Kidney (tissue), 14 donors: ENCODE measurements around the gene KRTAP22-1. TPM values are rescaled to one million over a fixed set of nuclear protein-coding genes. Genes with fewer than 3 reads are reported as not detected.

Source experiments
- DNase-seq, 5 donors: peaks; one replicate each; pipeline ENCODE4 v3.0.0-alpha.2; 2013 to 2020
- FAIRE-seq: peaks from 2 replicates; lab custom pipeline; 2012; peaks lifted over from hg19 to GRCh38; lab: Jason Lieb, UNC
- H3K27ac ChIP-seq, 2 donors: one replicate each; pipeline ENCODE4 v1.7.0; 2013; ENCODE audit warnings: low read depth in 2 of 2, low read length in 2 of 2, inconsistent platforms in 1 of 2
- H3K27me3 ChIP-seq: one replicate; pipeline ENCODE4 v1.7.1; 2013; ENCODE audit warnings: low read length, inconsistent platforms; ENCODE audit not compliant: control insufficient read depth, insufficient read depth
- H3K36me3 ChIP-seq, 3 donors: one replicate each; pipeline versions ENCODE4 v1.7.0 to v1.7.1; 2013; ENCODE audit warnings: low read length in 3 of 3, control low read depth in 1 of 3, inconsistent platforms in 1 of 3; ENCODE audit not compliant: insufficient read depth in 3 of 3, control insufficient read depth in 2 of 3
- H3K4me1 ChIP-seq, 3 donors: one replicate each; pipeline versions ENCODE4 v1.7.0 to v1.7.1; 2013; ENCODE audit warnings: low read length in 3 of 3, inconsistent platforms in 1 of 3, low read depth in 1 of 3; ENCODE audit not compliant: control insufficient read depth in 2 of 3, insufficient read depth in 2 of 3
- H3K4me3 ChIP-seq, 3 donors: one replicate each; pipeline versions ENCODE4 v1.7.0 to v1.8.1; 2013; ENCODE audit warnings: low read length in 3 of 3, control low read depth in 1 of 3, inconsistent platforms in 1 of 3
- H3K9ac ChIP-seq, 3 donors: one replicate each; pipeline versions ENCODE4 v1.7.0 to v1.7.1; 2013; ENCODE audit warnings: low read length in 3 of 3, control low read depth in 1 of 3, inconsistent platforms in 1 of 3
- H3K9me3 ChIP-seq, 3 donors: one replicate each; pipeline versions ENCODE4 v1.7.0 to v1.7.1; 2013; ENCODE audit warnings: low read length in 3 of 3, control low read depth in 1 of 3, inconsistent platforms in 1 of 3; ENCODE audit not compliant: control insufficient read depth in 2 of 3, insufficient read depth in 1 of 3
- intact Hi-C: fragments of 100-400 bp; cut with DNase I; formaldehyde crosslinking; loops from one replicate; pipeline ENCODE4 v1.11.1; 2022
- polyA plus RNA-seq: library from polyadenylated mRNA; stranded (reverse); fragments of 350-450 nt; fragmentation: Illumina TruSeq; extraction: RNeasy Lipid Tissue Mini Kit (QIAGEN cat#74804); gene quantifications from one replicate; pipeline ENCODE4 v1.2.3, GENCODE V29; 2014; ENCODE audit warnings: low read depth, low replicate concordance; ENCODE audit not compliant: insufficient read depth
- total RNA-seq: library from RNA; stranded (reverse); fragmentation: NEBNext Ultra II Directional; extraction: Animal tissue kit (Norgen Biotek cat#: 25700); gene quantifications from one replicate; pipeline ENCODE4 v1.2.1, GENCODE V29; 2021
- TF ChIP-seq, protein P1 (sequence below): IDR thresholded peaks from 3 replicates; pipeline ENCODE4 v1.5.1; 2012; ENCODE audit warnings: mild to moderate bottlenecking, moderate library complexity, borderline replicate concordance; ENCODE audit not compliant: insufficient read depth; ENCODE audit errors: extremely low read depth
- donor health status: control.
- donor health status: control.
- donor health status: control.
- donor health status: control.
- donor health status: control.
- donor health status: DM: yes; HTN: yes; CAD: no.
- donor health status: Normal renal cell carcinoma (clear cell type).

Gene KRTAP22-1
- total and polyA plus RNA-seq, 2 donors from 2014 or later: not detected

DNA sequence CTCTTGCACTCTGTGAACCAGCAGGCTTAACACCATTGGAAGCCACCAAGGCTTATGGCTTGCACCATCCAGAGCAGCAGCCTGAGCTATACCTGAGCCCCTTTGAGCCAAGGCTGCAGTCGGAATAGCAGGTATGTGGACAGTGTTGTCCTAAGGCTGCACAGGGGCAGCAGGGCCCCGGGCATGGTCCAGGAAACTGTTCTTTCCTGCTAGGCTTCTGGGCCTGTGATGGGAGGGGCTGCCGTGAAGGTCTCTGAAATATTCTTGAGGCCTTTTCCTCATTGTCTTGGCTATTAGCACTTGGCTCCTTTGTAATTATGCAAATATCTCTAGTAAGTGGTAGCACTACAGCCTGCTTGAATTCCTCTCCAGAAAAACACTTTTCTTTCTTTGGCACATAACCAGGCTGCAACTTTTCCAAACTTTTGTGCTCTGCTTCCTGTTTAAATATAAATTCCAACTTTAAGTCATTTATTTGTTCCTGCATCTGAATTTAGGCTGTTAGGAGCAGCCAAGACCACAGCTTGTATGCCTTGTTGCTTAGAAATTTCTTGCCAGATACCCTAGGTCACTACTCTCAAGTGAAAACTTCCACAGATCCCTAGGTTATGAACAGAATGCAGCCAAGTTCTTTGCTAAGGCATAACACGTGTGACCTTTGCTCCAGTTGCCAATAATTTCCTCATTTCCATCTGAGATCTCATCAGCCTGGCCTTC is 24.7 kb downstream of the KRTAP22-1 start:
- intact Hi-C loops: no loop called here
- DNase-seq (no peak), FAIRE-seq (no peak)
- no peaks in the 10 kb centered on the region for H3K27me3 ChIP-seq
- TF ChIP-seq, protein P1, sequence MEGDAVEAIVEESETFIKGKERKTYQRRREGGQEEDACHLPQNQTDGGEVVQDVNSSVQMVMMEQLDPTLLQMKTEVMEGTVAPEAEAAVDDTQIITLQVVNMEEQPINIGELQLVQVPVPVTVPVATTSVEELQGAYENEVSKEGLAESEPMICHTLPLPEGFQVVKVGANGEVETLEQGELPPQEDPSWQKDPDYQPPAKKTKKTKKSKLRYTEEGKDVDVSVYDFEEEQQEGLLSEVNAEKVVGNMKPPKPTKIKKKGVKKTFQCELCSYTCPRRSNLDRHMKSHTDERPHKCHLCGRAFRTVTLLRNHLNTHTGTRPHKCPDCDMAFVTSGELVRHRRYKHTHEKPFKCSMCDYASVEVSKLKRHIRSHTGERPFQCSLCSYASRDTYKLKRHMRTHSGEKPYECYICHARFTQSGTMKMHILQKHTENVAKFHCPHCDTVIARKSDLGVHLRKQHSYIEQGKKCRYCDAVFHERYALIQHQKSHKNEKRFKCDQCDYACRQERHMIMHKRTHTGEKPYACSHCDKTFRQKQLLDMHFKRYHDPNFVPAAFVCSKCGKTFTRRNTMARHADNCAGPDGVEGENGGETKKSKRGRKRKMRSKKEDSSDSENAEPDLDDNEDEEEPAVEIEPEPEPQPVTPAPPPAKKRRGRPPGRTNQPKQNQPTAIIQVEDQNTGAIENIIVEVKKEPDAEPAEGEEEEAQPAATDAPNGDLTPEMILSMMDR: no peak
- no peak overlapping the region for H3K27ac ChIP-seq
- H3K4me1 ChIP-seq: no peaks in the 10 kb centered on the region
- H3K9me3 ChIP-seq: no peaks in the 10 kb centered on the region
- no peaks in the 10 kb centered on the region for H3K36me3 ChIP-seq
- no peak overlapping the region for H3K4me3 ChIP-seq
- H3K9ac ChIP-seq: no peak overlapping the region

DNA sequence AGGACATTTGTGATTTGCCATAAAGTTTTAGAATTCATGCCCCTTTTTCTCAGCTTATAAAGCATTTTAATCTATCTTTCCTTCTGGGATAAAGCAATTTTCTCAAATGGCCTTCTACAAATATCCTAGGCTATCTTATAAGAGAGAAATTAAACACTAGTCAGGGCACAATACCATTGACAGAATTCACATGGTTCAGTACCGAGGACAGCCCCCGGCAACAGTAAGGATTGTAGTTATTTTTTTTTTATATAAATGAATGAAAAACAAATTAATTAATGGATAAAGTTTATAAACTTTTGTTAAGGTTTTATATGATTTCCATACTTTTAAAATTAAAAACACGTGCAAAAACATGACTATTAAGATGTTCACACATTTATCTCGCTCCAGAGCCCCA is 27.2 kb downstream of the KRTAP22-1 start:
- Histone ChIP-seq H3K27ac (no peak overlapping the region), H3K36me3 (no peaks in the 10 kb centered on the region), H3K4me1 (no peaks in the 10 kb centered on the region), H3K9me3 (no peaks in the 10 kb centered on the region), H3K9ac (no peak overlapping the region), H3K27me3 (no peaks in the 10 kb centered on the region), H3K4me3 (no peak overlapping the region)
- FAIRE-seq (no peak), DNase-seq (no peak)
- intact Hi-C loops: no loop called here
- TF ChIP-seq, protein P1: no peak

- Histone ChIP-seq H3K27me3 (no peaks in the 10 kb centered on the region), H3K36me3 (no peaks in the 10 kb centered on the region), H3K4me3 (no peak overlapping the region), H3K27ac (no peak overlapping the region), H3K9me3 (no peaks in the 10 kb centered on the region), H3K4me1 (no peaks in the 10 kb centered on the region), H3K9ac (no peak overlapping the region)
- DNase-seq (no peak), FAIRE-seq (no peak)
- TF ChIP-seq, protein P1: no peak
- intact Hi-C loops: no loop called here
These were observed 28.3 kb downstream of the KRTAP22-1 start for GRCh38 chr21:30629200-30629599.
